Measurements from ENCODE around the gene VSIG10L2. TPM values are rescaled to one million over a fixed set of nuclear protein-coding genes. Genes with fewer than 3 reads are reported as not detected.

The VSIG10L2 gene
- total RNA-seq, 1 donor from 2014 or later = not detected

DNA sequence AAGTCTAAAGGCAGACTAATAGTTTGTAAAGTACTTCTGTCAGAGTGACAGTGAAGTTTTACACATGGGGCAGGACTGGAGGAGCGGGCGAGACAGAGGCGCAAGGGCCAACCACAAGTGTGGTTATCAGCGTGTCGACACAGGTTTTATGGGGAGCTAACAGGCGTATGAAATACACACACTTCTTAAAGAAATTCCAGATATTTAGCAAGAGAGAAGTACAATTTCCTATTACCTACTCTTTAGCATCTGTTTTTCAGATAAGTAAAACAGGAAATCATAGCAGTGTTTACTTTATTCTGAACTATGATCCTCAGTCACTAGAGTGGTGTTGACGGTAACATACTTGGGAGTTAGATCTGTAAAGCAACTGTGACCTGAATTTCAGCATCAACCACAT, 22.5 kb downstream of the VSIG10L2 start:
- peaks cover 7% of the 10 kb centered on the region for H3K36me3 Mint-ChIP-seq (ENCODE audit: insufficient read depth)

DNA sequence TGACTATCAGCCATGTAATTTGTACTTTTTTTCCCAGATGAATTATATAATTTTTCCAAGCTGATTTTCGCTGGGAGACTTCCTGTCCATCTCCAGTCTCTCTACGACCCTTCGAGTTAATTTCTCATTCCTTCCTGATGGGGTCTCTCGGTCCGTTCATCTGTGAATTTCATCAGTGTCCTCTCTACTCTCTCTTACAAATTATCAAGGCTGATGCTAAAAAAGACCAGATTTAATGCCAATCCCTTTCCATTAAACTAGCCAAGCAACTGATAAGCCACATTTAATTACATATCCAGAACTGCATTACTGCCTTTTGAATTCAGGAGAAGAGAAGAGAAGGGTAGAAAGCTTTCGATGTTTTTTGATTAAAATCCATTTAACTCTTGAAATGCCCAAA, 25.8 kb downstream of the VSIG10L2 start:
- no peaks in the 10 kb centered on the region for H3K27me3 Mint-ChIP-seq
- no peak overlapping the region for H3K4me3 Mint-ChIP-seq (ENCODE audit: low read depth)
- H3K9me3 Mint-ChIP-seq (ENCODE audit: low read depth) = no peaks in the 10 kb centered on the region
- no peak overlapping the region for H3K27ac Mint-ChIP-seq
- peaks cover 2% of the 10 kb centered on the region for H3K4me1 Mint-ChIP-seq (ENCODE audit: low read depth)
- peaks cover 3% of the 10 kb centered on the region for H3K36me3 Mint-ChIP-seq (ENCODE audit: insufficient read depth)
- TF ChIP-seq, protein P1, sequence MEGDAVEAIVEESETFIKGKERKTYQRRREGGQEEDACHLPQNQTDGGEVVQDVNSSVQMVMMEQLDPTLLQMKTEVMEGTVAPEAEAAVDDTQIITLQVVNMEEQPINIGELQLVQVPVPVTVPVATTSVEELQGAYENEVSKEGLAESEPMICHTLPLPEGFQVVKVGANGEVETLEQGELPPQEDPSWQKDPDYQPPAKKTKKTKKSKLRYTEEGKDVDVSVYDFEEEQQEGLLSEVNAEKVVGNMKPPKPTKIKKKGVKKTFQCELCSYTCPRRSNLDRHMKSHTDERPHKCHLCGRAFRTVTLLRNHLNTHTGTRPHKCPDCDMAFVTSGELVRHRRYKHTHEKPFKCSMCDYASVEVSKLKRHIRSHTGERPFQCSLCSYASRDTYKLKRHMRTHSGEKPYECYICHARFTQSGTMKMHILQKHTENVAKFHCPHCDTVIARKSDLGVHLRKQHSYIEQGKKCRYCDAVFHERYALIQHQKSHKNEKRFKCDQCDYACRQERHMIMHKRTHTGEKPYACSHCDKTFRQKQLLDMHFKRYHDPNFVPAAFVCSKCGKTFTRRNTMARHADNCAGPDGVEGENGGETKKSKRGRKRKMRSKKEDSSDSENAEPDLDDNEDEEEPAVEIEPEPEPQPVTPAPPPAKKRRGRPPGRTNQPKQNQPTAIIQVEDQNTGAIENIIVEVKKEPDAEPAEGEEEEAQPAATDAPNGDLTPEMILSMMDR (IDR thresholded peaks at IDR 0.05; ENCODE audit: unreplicated experiment) = no peak
- DNase-seq (ENCODE audit: low spot score, unreplicated experiment) = no peak

More for the DNA sequence above, 22.5 kb downstream of the VSIG10L2 start:
- H3K27ac Mint-ChIP-seq = no peak overlapping the region
- H3K27me3 Mint-ChIP-seq = no peaks in the 10 kb centered on the region
- no peak for DNase-seq (ENCODE audit: low spot score, unreplicated experiment)
- peaks cover under 1% of the 10 kb centered on the region for H3K9me3 Mint-ChIP-seq (ENCODE audit: low read depth)
- H3K4me1 Mint-ChIP-seq (ENCODE audit: low read depth) = peaks cover 4% of the 10 kb centered on the region
- TF ChIP-seq, protein P1 (IDR thresholded peaks at IDR 0.05; ENCODE audit: unreplicated experiment) = no peak
- no peak overlapping the region for H3K4me3 Mint-ChIP-seq (ENCODE audit: low read depth)

DNA sequence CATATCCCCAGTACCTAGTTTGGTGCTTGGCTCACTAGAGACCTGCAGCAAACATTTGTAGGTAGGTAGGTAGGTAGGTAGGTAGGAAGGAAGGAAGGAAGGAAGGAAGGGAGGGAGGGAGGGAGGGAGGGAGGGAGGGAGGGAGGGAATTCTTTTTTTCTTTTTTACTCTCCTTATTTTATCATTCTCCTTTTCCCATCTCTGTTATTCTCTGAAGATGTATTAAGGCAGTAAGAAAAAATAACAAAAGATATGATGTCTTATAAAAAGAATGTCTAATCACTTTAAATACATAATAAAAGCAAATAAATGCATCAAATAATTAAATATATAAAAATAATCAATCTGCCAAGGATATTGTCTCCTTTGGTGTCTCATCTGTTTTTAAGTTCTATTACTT, 28.4 kb downstream of the VSIG10L2 start:
- no peak overlapping the region for H3K4me3 Mint-ChIP-seq (ENCODE audit: low read depth)
- peaks cover 2% of the 10 kb centered on the region for H3K36me3 Mint-ChIP-seq (ENCODE audit: insufficient read depth)
- no peaks in the 10 kb centered on the region for H3K9me3 Mint-ChIP-seq (ENCODE audit: low read depth)
- H3K27ac Mint-ChIP-seq = no peak overlapping the region
- H3K27me3 Mint-ChIP-seq = no peaks in the 10 kb centered on the region
- no peak for DNase-seq (ENCODE audit: low spot score, unreplicated experiment)
- TF ChIP-seq, protein P1 (IDR thresholded peaks at IDR 0.05; ENCODE audit: unreplicated experiment) = no peak
- H3K4me1 Mint-ChIP-seq (ENCODE audit: low read depth) = peaks cover 9% of the 10 kb centered on the region

DNA sequence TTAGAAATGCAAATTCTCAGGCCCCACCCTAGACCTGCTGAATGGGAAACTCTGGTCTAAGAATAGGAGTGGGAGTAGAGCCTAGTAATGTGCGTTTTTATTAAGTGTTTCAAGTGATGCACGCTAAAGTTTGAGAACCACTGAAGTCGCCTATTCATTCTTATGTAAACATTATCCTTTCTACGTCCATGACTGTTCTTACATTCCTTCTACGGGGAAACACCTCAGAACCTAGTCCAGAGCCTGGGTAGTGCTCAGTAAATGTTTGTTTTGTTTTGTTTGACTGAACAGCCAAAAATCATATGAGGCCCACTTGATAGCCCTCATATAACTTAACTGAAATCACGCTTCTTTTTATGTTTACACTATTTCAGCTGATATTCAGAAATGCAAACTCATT, 29.8 kb downstream of the VSIG10L2 start:
- TF ChIP-seq, protein P1 (IDR thresholded peaks at IDR 0.05; ENCODE audit: unreplicated experiment) = no peak
- Mint-ChIP-seq H3K9me3 (ENCODE audit: low read depth) (no peaks in the 10 kb centered on the region), H3K4me1 (ENCODE audit: low read depth) (peaks cover 11% of the 10 kb centered on the region), H3K27ac (no peak overlapping the region), H3K4me3 (ENCODE audit: low read depth) (no peak overlapping the region), H3K27me3 (no peaks in the 10 kb centered on the region), H3K36me3 (ENCODE audit: insufficient read depth) (peaks cover 2% of the 10 kb centered on the region)
- DNase-seq (ENCODE audit: low spot score, unreplicated experiment) = no peak

DNA sequence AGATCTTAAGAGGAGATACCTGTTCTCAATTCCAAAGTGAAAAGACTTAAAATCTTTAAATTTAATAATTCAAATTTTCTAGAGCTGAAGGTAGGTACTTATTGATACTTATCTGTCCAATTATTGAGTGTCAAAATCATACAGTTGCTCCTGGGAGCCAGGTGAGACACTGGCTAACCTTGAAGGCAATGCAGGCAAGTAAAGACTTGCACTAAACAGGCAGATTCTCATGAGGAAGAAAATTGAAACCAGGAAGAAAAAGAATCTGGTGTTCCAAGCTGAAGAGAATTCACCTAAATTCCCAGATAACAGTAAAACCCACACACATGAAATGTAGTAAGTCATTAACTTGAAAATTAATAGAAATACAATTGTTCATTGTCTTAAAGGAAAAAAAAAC, 30.3 kb downstream of the VSIG10L2 start:
- H3K4me1 Mint-ChIP-seq (ENCODE audit: low read depth) = peaks cover 11% of the 10 kb centered on the region
- TF ChIP-seq, protein P1 (IDR thresholded peaks at IDR 0.05; ENCODE audit: unreplicated experiment) = no peak
- no peaks in the 10 kb centered on the region for H3K27me3 Mint-ChIP-seq
- H3K9me3 Mint-ChIP-seq (ENCODE audit: low read depth) = no peaks in the 10 kb centered on the region
- H3K36me3 Mint-ChIP-seq (ENCODE audit: insufficient read depth) = no peaks in the 10 kb centered on the region
- no peak for DNase-seq (ENCODE audit: low spot score, unreplicated experiment)
- H3K4me3 Mint-ChIP-seq (ENCODE audit: low read depth) = no peak overlapping the region
- H3K27ac Mint-ChIP-seq = no peak overlapping the region

Data from progenitor cell of endocrine pancreas (in vitro differentiated cells).